Heart right ventricle (tissue), 16 donors: ENCODE measurements around the gene STARD10. TPM values are rescaled to one million over a fixed set of nuclear protein-coding genes. Genes with fewer than 3 reads are reported as not detected.
A peak's percentile ranks its signal among the peaks of the same experiment; 100 is the strongest.

Source experiments
- ATAC-seq, 8 donors: fragments of 200-7000 bp; cut with Tn5 transposase; one replicate each; pipeline ENCODE4 v1.9.1; 2020; ENCODE audit warnings: mild to moderate bottlenecking in 8 of 8, moderate library complexity in 8 of 8, moderate number of reproducible peaks in 1 of 8
- DNase-seq, 2 donors: peaks; one replicate each; pipeline ENCODE4 v3.0.0-alpha.2; 2020
- H3K27ac ChIP-seq, 10 donors: fragments of 200-600 bp; sonication (generic) in 2 of 10; one replicate each; pipeline versions ENCODE4 v1.5.0 to v1.8.0; 2020 to 2022; ENCODE audit warnings: mild to moderate bottlenecking in 3 of 10
- H3K27me3 ChIP-seq, 7 donors: fragments of 200-600 bp; one replicate each; pipeline ENCODE4 v1.8.0; 2021 to 2022; ENCODE audit warnings: mild to moderate bottlenecking in 2 of 7
- H3K36me3 ChIP-seq, 9 donors: fragments of 200-600 bp; sonication (generic) in 1 of 9; one replicate each; pipeline versions ENCODE4 v1.5.0 to v1.8.0; 2020 to 2022; ENCODE audit warnings: mild to moderate bottlenecking in 2 of 9
- H3K4me1 ChIP-seq, 9 donors: fragments of 200-600 bp; sonication (generic) in 1 of 9; one replicate each; pipeline versions ENCODE4 v1.5.0 to v1.8.0; 2020 to 2022; ENCODE audit warnings: mild to moderate bottlenecking in 4 of 9
- H3K4me3 ChIP-seq, 10 donors: fragments of 200-600 bp; sonication (generic) in 2 of 10; one replicate each; pipeline versions ENCODE4 v1.5.0 to v1.8.0; 2020 to 2022; ENCODE audit warnings: mild to moderate bottlenecking in 7 of 10, moderate library complexity in 2 of 10
- H3K9me3 ChIP-seq, 11 donors: fragments of 200-600 bp in 10 of 11; sonication (generic) in 2 of 11; one replicate each; pipeline versions ENCODE4 v1.5.0 to v1.8.0; 2013 to 2022; ENCODE audit warnings: mild to moderate bottlenecking in 2 of 11, control low read depth in 1 of 11, moderate library complexity in 1 of 11
- WGBS, 2 donors: extraction: QIAGEN DNeasy Blood & Tissue Kit; methylation state at CpG; one replicate each; pipeline ENCODE4 v1.1.7; 2013; ENCODE audit warnings: inconsistent platforms in 1 of 2; 5-methylcytosine and 5-hydroxymethylcytosine counted together
- intact Hi-C, 10 donors: fragments of 100-400 bp; cut with DNase I; formaldehyde crosslinking; loops; one replicate each; pipeline versions ENCODE4 v1.11.1 to v1.14.2; 2022
- polyA plus RNA-seq, 2 donors: library from polyadenylated mRNA; stranded (reverse); fragments of 200-250 nt; gene quantifications; one replicate each; pipeline ENCODE4 v1.2.3, GENCODE V29; 2013
- total RNA-seq, 10 donors: library from RNA; stranded (reverse); fragmentation: NEBNext Ultra II Directional in 3 of 10; extraction: Animal tissue kit (Norgen Biotek cat#: 25700) in 3 of 10; gene quantifications; one replicate each; pipeline versions ENCODE4 v1.2.1 to v1.2.4, GENCODE V29; 2021 to 2023
- TF ChIP-seq, protein P1 (sequence below), 9 donors: fragments of 200-600 bp; sonication (generic) in 2 of 9; IDR thresholded peaks; one replicate each; pipeline versions ENCODE4 v1.5.0 to v1.8.0; 2021 to 2022; ENCODE audit warnings: antibody characterized with exemption in 9 of 9, mild to moderate bottlenecking in 5 of 9, moderate library complexity in 1 of 9
- donor health status: Arrhythmogenic right ventricular cardiomyopathy.
- donor health status: ischemic (EF 13 %, LVEDD 7.1; RV severe dilation, severe dysfunction).
- donor health status: healthy with polysubstance abuse.
- donor health status: DM: no; HTN: yes; CAD: no.
- donor health status: DM: no; HTN: no; CAD: no.
- donor health status: ischemic (EF 25% LVEDD 6.9; RV normal size, moderate dysfunction).
- donor health status: ischemic (EF 25% LVEDD 5.7; RV mildly dilated, moderate dysfunction).
- donor health status: healthy.
- donor health status: DM: yes; HTN: yes; CAD: no.
- donor health status: Ischemic cardiomyopathy.
- donor health status: ischemic (EF 35%, LVEDD 5.7; RV mildly dilated, moderate dysfunction).
- donor health status: nonischemic (EF 11% LVEDD 7.7; RV severe dilation, severe dysfunction).
- donor health status: DM: yes; HTN: yes; CAD: no.
- donor health status: PGD.
- donor health status: ischemic (EF 29% LVEDD 5.4; RV normal size, mild dysfunction).
- donor health status: nonischemic (EF 23%, LVEDD 6.1; RV moderate dilation, normal function).

The STARD10 gene
- total and polyA plus RNA-seq, 12 donors = 36.1 to 291 (median 51.3) TPM

GRCh38 chr11:72789493-72790131 is 4.2 kb downstream of the STARD10 start:
- Histone ChIP-seq H3K27me3 (no peaks in the 10 kb centered on the region), H3K4me3 (no peak overlapping the region), H3K9me3 (no peaks in the 10 kb centered on the region), H3K27ac (peak overlapping the region in 8 of 10 donors; percentile 3 to 65 (median 42)), H3K4me1 (peaks cover 7 to 57% (median 34%) of the 10 kb centered on the region in 9 donors), H3K36me3 (no peaks in the 10 kb centered on the region)
- 29 to 44% methylated on average over 10 of the region's 10 CpGs for WGBS, 2 donors
- TF ChIP-seq, protein P1, sequence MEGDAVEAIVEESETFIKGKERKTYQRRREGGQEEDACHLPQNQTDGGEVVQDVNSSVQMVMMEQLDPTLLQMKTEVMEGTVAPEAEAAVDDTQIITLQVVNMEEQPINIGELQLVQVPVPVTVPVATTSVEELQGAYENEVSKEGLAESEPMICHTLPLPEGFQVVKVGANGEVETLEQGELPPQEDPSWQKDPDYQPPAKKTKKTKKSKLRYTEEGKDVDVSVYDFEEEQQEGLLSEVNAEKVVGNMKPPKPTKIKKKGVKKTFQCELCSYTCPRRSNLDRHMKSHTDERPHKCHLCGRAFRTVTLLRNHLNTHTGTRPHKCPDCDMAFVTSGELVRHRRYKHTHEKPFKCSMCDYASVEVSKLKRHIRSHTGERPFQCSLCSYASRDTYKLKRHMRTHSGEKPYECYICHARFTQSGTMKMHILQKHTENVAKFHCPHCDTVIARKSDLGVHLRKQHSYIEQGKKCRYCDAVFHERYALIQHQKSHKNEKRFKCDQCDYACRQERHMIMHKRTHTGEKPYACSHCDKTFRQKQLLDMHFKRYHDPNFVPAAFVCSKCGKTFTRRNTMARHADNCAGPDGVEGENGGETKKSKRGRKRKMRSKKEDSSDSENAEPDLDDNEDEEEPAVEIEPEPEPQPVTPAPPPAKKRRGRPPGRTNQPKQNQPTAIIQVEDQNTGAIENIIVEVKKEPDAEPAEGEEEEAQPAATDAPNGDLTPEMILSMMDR (IDR thresholded peaks at IDR 0.05) = no peak
- ATAC-seq = peak in 6 of 8 donors; percentile 18 to 52 (median 45)
- intact Hi-C loops = loop anchor here in 5 of 10 donors (2.0 to 10.0 kb wide), 5 partner anchors 62 to 205 kb away; no protein-coding TSS in a partner anchor
- peak; percentile 44 to 67 for DNase-seq

GRCh38 chr11:72788241-72788640 is 5.6 kb downstream of the STARD10 start:
- DNase-seq (no peak), ATAC-seq (no peak)
- intact Hi-C loops = loop anchor here in 2 of 10 donors (2.0 to 10.0 kb wide), 2 partner anchors 61 to 63 kb away; no protein-coding TSS in a partner anchor
- H3K9me3 ChIP-seq = no peaks in the 10 kb centered on the region
- H3K27ac ChIP-seq = peak overlapping the region in 1 of 10 donors; percentile 73
- H3K4me3 ChIP-seq = no peak overlapping the region
- H3K4me1 ChIP-seq = peaks cover 6 to 48% (median 26%) of the 10 kb centered on the region in 9 donors
- 64 to 76% methylated on average over 7 of the region's 7 CpGs for WGBS, 2 donors
- TF ChIP-seq, protein P1 (IDR thresholded peaks at IDR 0.05) = no peak
- no peaks in the 10 kb centered on the region for H3K36me3 ChIP-seq
- H3K27me3 ChIP-seq = no peaks in the 10 kb centered on the region

- no peak overlapping the region for H3K4me3 ChIP-seq
- intact Hi-C loops = loop anchor here in 2 of 10 donors (2.0 to 10.0 kb wide), 2 partner anchors 61 to 63 kb away; no protein-coding TSS in a partner anchor
- TF ChIP-seq, protein P1 (IDR thresholded peaks at IDR 0.05) = no peak
- no peak for DNase-seq
- peak overlapping the region in 2 of 10 donors; percentile 10 to 73 for H3K27ac ChIP-seq
- peaks cover 3 to 40% (median 18%) of the 10 kb centered on the region in 9 donors for H3K4me1 ChIP-seq
- ATAC-seq = peak in 3 of 8 donors; percentile 3 to 28 (median 19)
- 68 to 69% methylated on average over 16 of the region's 16 CpGs for WGBS, 2 donors
- no peaks in the 10 kb centered on the region for H3K9me3 ChIP-seq
- H3K36me3 ChIP-seq = no peaks in the 10 kb centered on the region
- no peaks in the 10 kb centered on the region for H3K27me3 ChIP-seq
Observed at GRCh38 chr11:72787216-72788104, 6.4 kb downstream of the STARD10 start.
